BJ (cell line): ENCODE data around the gene OBSCN. TPM values are rescaled to one million over a fixed set of nuclear protein-coding genes. Genes with fewer than 3 reads are reported as not detected.

Experiments
- CTCF ChIA-PET: fragments of 350-600 bp; formaldehyde crosslinking; extraction: SDS; loops from one replicate; lab custom pipeline; 2021; ENCODE audit warnings: antibody characterized with exemption, inconsistent platforms; lab: Yijun Ruan, JAX
- POLR2A ChIA-PET: fragments of 300-600 bp; sonication (Branson Sonifier 250); formaldehyde crosslinking; extraction: SDS; loops from one replicate; lab custom pipeline; 2021; ENCODE audit warnings: antibody characterized with exemption; lab: Charles Lee
- DNase-seq: peaks from one replicate; pipeline ENCODE4 v3.0.0-alpha.2; 2011; ENCODE audit warnings: low read depth
- H3K27me3 ChIP-seq: 2 replicates; pipeline ENCODE4 v1.6.0; 2011; ENCODE audit warnings: low read length; ENCODE audit not compliant: control insufficient read depth, insufficient read depth
- H3K36me3 ChIP-seq: 2 replicates; pipeline ENCODE4 v1.5.1; 2011; ENCODE audit warnings: low read length; ENCODE audit not compliant: control insufficient read depth, insufficient read depth
- H3K4me3 ChIP-seq: 2 replicates; pipeline ENCODE4 v1.5.1; 2011; ENCODE audit warnings: low read depth, mild to moderate bottlenecking, control low read depth, low read length
- CTCF ChIP-seq: IDR thresholded peaks from 2 replicates; pipeline ENCODE4 v1.5.1; 2011; ENCODE audit warnings: low read depth, mild to moderate bottlenecking, control low read depth, inconsistent platforms, low read length, moderate library complexity; ENCODE audit not compliant: insufficient read depth
- polyA plus RNA-seq: library from polyadenylated mRNA; depleted of rRNA; stranded (reverse); fragments of >200 nt; gene quantifications from 2 replicates; pipeline ENCODE4 v1.2.3, GENCODE V29; 2011

Gene OBSCN
- polyA plus RNA-seq, 1 experiment, result 2.9 TPM

- CTCF ChIA-PET, result interaction anchor here (0.8 to 1.4 kb wide), 2 partner anchors 10 to 34 kb away, joined by 3 to 4 read pairs; no protein-coding TSS in a partner anchor
- POLR2A ChIA-PET, result no interaction called here
These were observed 16.6 kb downstream of the OBSCN start for GRCh38 chr1:228224198-228225164.

DNA sequence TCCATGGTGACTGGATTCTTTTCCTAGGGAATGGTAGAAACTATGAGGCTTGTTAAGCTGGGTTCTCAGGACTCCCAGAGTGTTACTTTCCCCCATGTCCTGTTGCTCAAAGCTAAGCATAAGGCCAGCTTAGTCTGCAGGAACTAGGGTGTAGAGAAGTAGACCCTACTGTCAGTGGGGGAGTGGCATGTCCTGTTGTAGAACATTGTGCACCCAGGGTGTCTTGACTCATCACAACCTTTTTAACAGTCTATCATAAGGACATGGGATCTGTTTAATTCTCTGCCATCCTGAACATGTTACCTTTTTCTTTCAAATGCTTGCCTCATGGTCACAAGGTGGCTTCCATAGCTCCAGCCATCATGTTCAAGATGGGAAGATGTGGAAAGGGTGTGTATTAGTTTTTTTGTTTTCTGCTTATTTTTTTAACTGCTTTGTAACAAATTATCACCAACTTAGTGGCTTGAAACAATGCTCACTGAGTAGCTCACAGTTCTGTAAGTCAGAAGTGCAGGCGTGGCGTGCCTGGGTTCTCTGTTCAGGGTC, 17.4 kb downstream of the OBSCN start:
- TF ChIP-seq CTCF, result no peak
- CTCF ChIA-PET, result interaction anchor here (1.1 to 1.6 kb wide), 3 partner anchors 8 to 11 kb away, joined by 3 to 8 read pairs (median 4); no protein-coding TSS in a partner anchor
- Histone ChIP-seq H3K27me3 (no peaks in the 10 kb centered on the region), H3K4me3 (no peak overlapping the region), H3K36me3 (peaks cover 8% of the 10 kb centered on the region)
- DNase-seq, result no peak
- POLR2A ChIA-PET, result no interaction called here

More at GRCh38 chr1:228224198-228225164, 16.6 kb downstream of the OBSCN start:
- H3K4me3 ChIP-seq, result no peak overlapping the region
- H3K36me3 ChIP-seq, result peaks cover 10% of the 10 kb centered on the region
- TF ChIP-seq CTCF, result no peak
- no peaks in the 10 kb centered on the region for H3K27me3 ChIP-seq
- no peak for DNase-seq

- no peak for TF ChIP-seq CTCF
- H3K27me3 ChIP-seq, result no peaks in the 10 kb centered on the region
- DNase-seq, result no peak
- H3K4me3 ChIP-seq, result no peak overlapping the region
- POLR2A ChIA-PET, result no interaction called here
- peaks cover 6% of the 10 kb centered on the region for H3K36me3 ChIP-seq
- CTCF ChIA-PET, result interaction anchor here (1.1 to 1.6 kb wide), 2 partner anchors 9 to 12 kb away, joined by 3 to 8 read pairs; no protein-coding TSS in a partner anchor
These were observed 17.9 kb downstream of the OBSCN start for GRCh38 chr1:228225740-228226139.

- Histone ChIP-seq H3K27me3 (no peaks in the 10 kb centered on the region), H3K36me3 (peaks cover 6% of the 10 kb centered on the region), H3K4me3 (no peak overlapping the region)
- POLR2A ChIA-PET, result no interaction called here
- TF ChIP-seq CTCF, result no peak
- CTCF ChIA-PET, result interaction anchor here (0.7 to 4.3 kb wide), 10 partner anchors 8 to 95 kb away, joined by 3 to 30 read pairs (median 4); no protein-coding TSS in a partner anchor
- DNase-seq, result no peak
These were observed 18.5 kb downstream of the OBSCN start for GRCh38 chr1:228226141-228226874.
